AG10803 (cell line): ENCODE results near the gene PLPP3.

Experiments used
- DNase-seq: peaks from one replicate; pipeline ENCODE4 v3.0.0; 2010; ENCODE audit warnings: low read depth
- H3K4me3 ChIP-seq: 2 replicates; pipeline ENCODE4 v1.5.1; 2011; ENCODE audit warnings: mild to moderate bottlenecking, low read length, control low read depth
- TF ChIP-seq, protein P1 (sequence below): conservative IDR thresholded peaks from 2 replicates; pipeline ENCODE4 v1.5.1; 2011; ENCODE audit warnings: mild to moderate bottlenecking, low read length, control low read depth, inconsistent platforms

PLPP3 gene

DNA sequence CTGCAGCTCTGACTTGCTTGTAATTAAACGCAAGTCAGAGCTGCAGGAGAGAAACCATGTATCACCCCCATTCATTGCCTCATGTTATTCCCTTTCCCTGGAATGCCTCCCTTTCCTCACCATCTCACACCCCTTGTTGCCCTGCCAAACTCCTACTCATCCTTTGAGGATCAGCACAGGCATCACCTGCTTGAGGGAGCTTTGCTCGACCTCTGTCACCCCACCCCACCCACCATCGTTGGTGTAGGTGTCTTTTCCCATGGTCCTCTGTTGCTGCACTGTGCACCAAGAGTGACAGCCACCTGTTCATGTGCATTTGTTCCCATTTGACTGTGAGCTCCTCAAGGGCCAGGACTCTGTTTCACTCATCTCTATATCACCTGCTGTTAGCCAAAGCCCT lies 117.2 kb downstream of the PLPP3 start:
- DNase-seq = no peak
- TF ChIP-seq, protein P1, sequence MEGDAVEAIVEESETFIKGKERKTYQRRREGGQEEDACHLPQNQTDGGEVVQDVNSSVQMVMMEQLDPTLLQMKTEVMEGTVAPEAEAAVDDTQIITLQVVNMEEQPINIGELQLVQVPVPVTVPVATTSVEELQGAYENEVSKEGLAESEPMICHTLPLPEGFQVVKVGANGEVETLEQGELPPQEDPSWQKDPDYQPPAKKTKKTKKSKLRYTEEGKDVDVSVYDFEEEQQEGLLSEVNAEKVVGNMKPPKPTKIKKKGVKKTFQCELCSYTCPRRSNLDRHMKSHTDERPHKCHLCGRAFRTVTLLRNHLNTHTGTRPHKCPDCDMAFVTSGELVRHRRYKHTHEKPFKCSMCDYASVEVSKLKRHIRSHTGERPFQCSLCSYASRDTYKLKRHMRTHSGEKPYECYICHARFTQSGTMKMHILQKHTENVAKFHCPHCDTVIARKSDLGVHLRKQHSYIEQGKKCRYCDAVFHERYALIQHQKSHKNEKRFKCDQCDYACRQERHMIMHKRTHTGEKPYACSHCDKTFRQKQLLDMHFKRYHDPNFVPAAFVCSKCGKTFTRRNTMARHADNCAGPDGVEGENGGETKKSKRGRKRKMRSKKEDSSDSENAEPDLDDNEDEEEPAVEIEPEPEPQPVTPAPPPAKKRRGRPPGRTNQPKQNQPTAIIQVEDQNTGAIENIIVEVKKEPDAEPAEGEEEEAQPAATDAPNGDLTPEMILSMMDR = no peak
- no peak overlapping the region for H3K4me3 ChIP-seq

DNA sequence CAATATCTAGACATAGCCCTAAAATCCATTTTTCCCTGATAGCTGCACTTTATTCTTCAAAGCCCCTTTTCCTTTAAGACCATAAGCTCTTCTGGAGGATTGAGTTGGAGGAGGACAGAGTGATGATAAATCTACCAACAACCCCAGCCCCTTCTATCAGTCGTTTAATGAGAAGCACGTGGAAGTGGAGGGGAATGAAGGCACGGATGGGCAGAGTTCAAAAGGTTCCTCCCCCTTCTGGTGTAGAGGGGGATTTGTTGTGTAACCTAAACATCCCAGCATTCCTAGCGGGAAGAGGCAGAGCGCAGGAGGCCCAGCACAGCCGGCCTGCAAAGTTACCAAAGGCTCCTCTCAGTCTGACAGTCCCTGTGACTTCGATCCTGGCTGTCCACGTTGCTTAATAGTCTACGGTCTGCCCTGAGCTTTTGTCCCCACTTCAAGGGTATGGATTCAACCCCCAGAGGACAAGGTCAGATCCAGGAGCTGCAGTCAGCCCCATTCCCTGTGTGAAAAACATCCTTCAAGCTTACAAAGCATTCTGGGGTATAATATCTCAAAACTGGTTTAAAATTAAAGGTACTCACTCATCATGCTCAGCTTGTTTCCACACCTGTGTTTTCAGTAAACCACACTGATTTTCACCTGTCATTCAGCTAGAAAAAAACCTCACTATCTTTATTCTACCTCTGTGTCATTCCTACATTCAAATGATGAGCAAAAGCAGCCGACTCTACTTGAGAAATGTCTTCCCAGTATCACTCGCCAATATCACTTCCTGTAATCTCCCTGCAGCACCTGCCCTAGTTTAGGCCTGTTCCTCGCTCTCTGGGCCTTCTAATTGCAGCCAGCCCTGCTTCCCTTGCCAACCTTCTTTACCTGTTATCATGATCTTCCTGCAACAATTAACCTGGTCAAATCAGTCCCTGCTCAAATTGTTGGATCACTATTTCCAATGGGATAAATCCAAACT lies 117.9 kb downstream of the PLPP3 start:
- TF ChIP-seq, protein P1 = no peak

DNA sequence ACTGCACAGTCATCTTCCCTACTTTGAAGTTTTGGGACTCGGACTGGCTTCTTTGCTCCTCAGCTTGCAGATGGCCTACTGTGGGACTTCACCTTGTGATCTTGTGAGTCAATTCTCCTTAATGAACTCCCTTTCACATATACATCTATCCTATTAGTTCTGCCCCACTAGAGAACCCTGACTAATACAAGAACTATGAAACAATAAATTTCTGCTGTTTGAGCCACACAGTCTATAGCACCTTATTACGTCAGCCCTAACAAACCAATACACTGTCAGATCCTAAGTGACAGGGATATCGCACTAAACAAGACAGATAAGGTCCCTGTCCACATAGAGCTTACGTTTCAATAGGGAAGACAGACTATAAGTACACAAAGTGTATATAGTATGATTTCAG lies 120.1 kb downstream of the PLPP3 start:
- H3K4me3 ChIP-seq = no peak overlapping the region
- no peak for DNase-seq
- TF ChIP-seq, protein P1 = no peak

More for the DNA sequence above, 117.9 kb downstream of the PLPP3 start:
- peak; percentile 25 for DNase-seq
- H3K4me3 ChIP-seq = no peak overlapping the region

DNA sequence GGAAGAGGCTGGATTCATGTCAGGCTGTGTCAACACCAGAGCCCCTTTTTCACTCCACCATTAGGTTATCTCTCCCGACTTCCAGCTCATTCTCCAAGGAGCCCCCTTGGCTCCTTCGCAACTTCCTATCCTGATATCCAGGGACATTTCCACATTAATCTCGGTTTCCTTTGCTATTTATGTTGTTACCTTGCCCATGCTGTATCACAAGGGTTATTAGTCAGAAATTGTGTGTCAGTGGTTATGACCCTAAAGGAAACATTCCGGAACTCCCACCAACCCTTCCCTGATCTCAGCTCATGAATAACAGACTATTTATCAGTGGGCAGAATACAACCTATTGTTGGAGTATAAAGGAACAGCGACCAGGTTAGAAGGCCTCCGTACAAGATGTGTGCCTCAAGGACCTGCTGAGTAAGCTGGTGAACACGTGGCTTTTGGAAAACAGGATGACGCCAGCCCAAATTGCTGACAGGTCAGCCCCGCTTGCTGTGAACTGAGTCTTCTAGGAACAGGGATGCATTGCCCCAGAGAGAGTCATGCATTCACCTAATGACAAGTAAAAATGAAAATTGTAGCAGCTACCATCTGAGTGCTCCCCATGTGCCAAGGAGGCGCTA lies 121.5 kb downstream of the PLPP3 start:
- TF ChIP-seq, protein P1 = no peak
- H3K4me3 ChIP-seq = no peak overlapping the region

DNA sequence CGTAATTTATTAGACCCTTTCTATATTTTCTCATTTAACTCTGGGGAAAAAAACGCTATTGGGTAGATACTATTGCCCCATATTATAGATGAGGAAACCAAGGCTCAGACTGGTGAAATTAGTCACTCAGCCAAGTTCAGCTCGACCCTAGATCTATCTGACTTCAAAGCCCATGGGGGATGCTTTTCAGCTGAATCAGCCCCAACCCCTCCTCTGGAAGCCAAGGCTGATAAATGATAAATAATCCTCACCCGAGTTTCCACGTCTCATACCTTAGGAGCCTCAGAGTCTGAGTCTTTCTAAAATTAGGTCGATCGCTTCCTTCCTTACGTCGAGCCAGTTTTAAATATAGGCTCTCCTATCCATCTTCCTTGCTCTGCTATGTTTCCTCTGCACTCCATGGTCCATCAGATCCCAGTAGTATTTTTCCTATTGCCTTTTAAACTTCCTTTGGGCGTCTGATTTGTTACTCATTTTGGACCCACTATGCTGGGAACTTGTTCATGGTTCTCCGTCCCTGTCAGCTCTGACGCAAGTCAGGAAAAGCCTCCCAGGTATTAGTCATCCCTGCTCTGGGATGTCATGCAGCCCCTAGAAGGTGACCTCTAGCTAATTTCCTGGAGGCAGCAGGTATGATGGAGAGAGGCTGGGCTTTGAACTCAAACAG lies 122.8 kb downstream of the PLPP3 start:
- DNase-seq = peak; percentile 48
- TF ChIP-seq, protein P1 = no peak

More for the DNA sequence above, 121.5 kb downstream of the PLPP3 start:
- no peak for DNase-seq

DNA sequence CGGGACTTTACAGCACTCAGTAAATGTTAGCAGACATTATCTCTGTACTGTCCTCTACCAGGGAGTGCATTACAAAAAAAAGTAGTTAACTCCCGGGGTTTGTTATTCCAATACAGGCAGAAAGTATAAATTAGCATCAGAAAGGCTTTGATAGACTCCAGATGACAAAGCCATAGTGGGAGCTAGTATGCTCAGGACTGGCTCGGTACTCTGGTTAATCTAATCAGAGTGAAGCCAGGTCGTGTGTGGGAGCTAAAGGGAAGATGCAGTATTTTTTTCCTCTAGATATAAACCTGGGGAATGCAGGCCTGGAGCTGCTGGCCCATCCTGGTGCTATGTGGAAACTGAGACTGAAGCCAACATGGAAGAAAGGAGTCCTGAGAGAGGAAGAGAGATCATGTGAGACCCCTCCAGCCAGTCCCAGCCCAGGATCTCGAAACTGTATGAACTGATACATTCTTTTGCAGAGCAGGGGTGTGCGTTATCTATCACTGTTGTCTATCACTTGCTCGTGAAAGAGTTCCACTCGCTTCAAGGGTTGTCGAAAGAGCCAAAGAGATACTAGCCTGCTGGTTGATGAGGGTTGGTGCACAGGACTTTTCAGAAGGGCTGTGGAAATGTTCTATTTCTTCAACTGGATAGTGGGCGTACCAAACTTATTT lies 125.8 kb downstream of the PLPP3 start:
- no peak for DNase-seq
- TF ChIP-seq, protein P1 = no peak
- no peak overlapping the region for H3K4me3 ChIP-seq

More for the DNA sequence above, 122.8 kb downstream of the PLPP3 start:
- no peak overlapping the region for H3K4me3 ChIP-seq
